Hepatocyte (in vitro differentiated cells): ENCODE data around the gene NKPD1.

ENCODE experiments used
- EZH2 ChIP-seq: fragments of 200-600 bp; sonication (generic); IDR thresholded peaks from 2 replicates; pipeline ENCODE4 v1.6.1; 2016; ENCODE audit warnings: antibody characterized with exemption, mild to moderate bottlenecking, borderline replicate concordance
- EZH2phosphoT487 ChIP-seq: fragments of 200-600 bp; sonication (generic); IDR thresholded peaks from one replicate; pipeline ENCODE4 v1.6.1; 2018; ENCODE audit warnings: antibody characterized with exemption, mild to moderate bottlenecking, low read depth, moderate library complexity; ENCODE audit not compliant: unreplicated experiment, severe bottlenecking
- TF ChIP-seq, protein P1 (sequence below): fragments of 200-600 bp; sonication (generic); IDR thresholded peaks from 2 replicates; pipeline ENCODE4 v1.5.1; 2016; ENCODE audit warnings: antibody characterized with exemption, mild to moderate bottlenecking; ENCODE audit not compliant: poor library complexity

DNA sequence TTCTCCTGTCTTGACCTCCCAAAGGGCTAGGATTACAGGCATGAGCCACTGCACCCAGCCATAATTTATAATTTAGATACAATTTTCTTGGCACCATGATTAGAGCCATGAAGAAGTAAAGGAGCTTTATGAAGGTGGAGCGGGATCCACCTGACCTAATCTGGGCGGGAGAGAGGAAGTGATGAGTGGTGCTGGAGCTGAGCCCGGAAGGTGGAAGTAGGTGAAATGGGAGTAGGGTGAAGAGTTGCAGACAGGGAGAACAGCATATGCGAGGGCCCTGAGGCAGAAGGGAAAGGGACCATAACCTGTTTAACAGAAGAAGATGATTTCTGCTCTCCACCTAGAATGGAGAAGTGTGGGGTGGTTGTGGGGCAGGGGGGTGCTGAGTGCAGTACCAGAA lies 22.0 kb upstream of the NKPD1 start:
- TF ChIP-seq, protein P1, sequence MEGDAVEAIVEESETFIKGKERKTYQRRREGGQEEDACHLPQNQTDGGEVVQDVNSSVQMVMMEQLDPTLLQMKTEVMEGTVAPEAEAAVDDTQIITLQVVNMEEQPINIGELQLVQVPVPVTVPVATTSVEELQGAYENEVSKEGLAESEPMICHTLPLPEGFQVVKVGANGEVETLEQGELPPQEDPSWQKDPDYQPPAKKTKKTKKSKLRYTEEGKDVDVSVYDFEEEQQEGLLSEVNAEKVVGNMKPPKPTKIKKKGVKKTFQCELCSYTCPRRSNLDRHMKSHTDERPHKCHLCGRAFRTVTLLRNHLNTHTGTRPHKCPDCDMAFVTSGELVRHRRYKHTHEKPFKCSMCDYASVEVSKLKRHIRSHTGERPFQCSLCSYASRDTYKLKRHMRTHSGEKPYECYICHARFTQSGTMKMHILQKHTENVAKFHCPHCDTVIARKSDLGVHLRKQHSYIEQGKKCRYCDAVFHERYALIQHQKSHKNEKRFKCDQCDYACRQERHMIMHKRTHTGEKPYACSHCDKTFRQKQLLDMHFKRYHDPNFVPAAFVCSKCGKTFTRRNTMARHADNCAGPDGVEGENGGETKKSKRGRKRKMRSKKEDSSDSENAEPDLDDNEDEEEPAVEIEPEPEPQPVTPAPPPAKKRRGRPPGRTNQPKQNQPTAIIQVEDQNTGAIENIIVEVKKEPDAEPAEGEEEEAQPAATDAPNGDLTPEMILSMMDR = no peak
- TF ChIP-seq EZH2 = no peak
- TF ChIP-seq EZH2phosphoT487 = no peak
